GM10248 (cell line): ENCODE measurements around the gene TRPC4AP.

Experiments used
- CTCF ChIA-PET: fragments of 300-600 bp; sonication (Branson Sonifier 250); formaldehyde crosslinking; extraction: SDS; loops from one replicate; lab custom pipeline; 2021; ENCODE audit warnings: antibody characterized with exemption; lab: Yijun Ruan, JAX
- POLR2A ChIA-PET: fragments of 350-650 bp; sonication (Branson Sonifier 250); formaldehyde crosslinking; extraction: SDS; loops from one replicate; lab custom pipeline; 2020; ENCODE audit warnings: antibody characterized with exemption; lab: Yijun Ruan, JAX
- DNase-seq: peaks from one replicate; pipeline ENCODE4 v3.0.0; 2012; ENCODE audit errors: extremely low spot score
- CTCF ChIP-seq: IDR thresholded peaks from 2 replicates; pipeline ENCODE4 v1.5.1; 2012; ENCODE audit warnings: mild to moderate bottlenecking, low read depth; ENCODE audit errors: extremely low read depth, missing control alignments, control extremely low read depth

The TRPC4AP gene

GRCh38 chr20:35013421-35014411 is 78.9 kb downstream of the TRPC4AP start:
- ChIA-PET CTCF (interaction anchor here (1.1 kb wide), 1 partner anchor 12 kb away, joined by 4 read pairs; no protein-coding TSS in a partner anchor), POLR2A (no interaction called here)

GRCh38 chr20:35012227-35013069 is 80.2 kb downstream of the TRPC4AP start:
- TF ChIP-seq CTCF = no peak
- no peak for DNase-seq
- POLR2A ChIA-PET = no interaction called here
- CTCF ChIA-PET = interaction anchor here (1.0 to 1.5 kb wide), 3 partner anchors 13 to 155 kb away, joined by 3 read pairs; no protein-coding TSS in a partner anchor

More at GRCh38 chr20:35013421-35014411, 78.9 kb downstream of the TRPC4AP start:
- TF ChIP-seq CTCF = no peak
- no peak for DNase-seq

GRCh38 chr20:35011589-35012226 is 80.9 kb downstream of the TRPC4AP start:
- DNase-seq = no peak
- CTCF ChIA-PET = interaction anchor here (1.0 to 1.5 kb wide), 4 partner anchors 12 to 156 kb away, joined by 3 read pairs; no protein-coding TSS in a partner anchor
- POLR2A ChIA-PET = no interaction called here
- TF ChIP-seq CTCF = no peak

GRCh38 chr20:35010405-35011192 is 82.0 kb downstream of the TRPC4AP start:
- TF ChIP-seq CTCF = no peak
- no peak for DNase-seq
- ChIA-PET POLR2A (no interaction called here), CTCF (interaction anchor here (1.3 to 1.9 kb wide), 3 partner anchors 10 to 138 kb away, joined by 3 to 4 read pairs (median 4); no protein-coding TSS in a partner anchor)

GRCh38 chr20:35009665-35010328 is 82.8 kb downstream of the TRPC4AP start:
- no peak for TF ChIP-seq CTCF
- no peak for DNase-seq
- POLR2A ChIA-PET = interaction anchor here (0.5 kb wide), 1 partner anchor 9 kb away, joined by 3 read pairs; no protein-coding TSS in a partner anchor
- CTCF ChIA-PET = interaction anchor here (1.0 to 1.9 kb wide), 3 partner anchors 9 to 138 kb away, joined by 3 to 4 read pairs (median 4); no protein-coding TSS in a partner anchor
